Measurements from ENCODE around the gene SLC4A1.

SLC4A1 gene

DNA sequence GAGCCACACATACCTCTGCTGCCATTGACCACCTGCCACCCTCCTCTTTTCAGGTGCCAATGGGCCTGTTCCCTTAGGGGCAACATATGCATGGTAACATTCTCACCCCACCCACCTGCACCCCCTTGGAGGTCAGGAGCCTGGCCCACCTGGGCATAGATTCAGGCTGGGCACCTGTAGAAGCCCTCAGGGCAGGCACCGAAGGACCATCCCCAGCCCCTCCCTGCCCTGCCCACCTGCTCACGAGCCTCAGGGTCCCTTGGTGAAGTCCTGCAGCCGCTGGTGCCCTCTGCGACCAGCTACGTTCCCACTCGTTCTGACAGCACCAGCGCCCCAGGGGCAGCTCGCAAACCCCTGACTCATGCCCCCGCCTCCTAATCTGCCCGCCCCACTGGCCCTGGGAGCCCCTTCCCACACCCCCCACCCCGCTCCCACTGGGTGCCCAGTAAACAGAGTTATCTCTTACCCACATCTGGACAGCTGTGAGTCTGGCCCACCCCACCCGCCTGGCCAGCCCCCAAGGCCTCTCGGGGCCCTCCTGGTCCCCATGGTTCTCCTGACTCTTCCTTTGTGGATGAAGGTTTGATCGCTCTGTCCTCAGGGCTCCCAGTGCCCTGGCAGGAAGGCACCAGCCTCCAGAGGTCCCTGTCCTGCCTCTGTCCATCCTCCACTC, at the start of gene SLC4A1:
SLC4A1 (minus strand) TSS at position 318 of the 673 bp plus-strand sequence. CDS start 5,269 bp downstream, outside the sequence.
- no peak for DNase-seq

DNA sequence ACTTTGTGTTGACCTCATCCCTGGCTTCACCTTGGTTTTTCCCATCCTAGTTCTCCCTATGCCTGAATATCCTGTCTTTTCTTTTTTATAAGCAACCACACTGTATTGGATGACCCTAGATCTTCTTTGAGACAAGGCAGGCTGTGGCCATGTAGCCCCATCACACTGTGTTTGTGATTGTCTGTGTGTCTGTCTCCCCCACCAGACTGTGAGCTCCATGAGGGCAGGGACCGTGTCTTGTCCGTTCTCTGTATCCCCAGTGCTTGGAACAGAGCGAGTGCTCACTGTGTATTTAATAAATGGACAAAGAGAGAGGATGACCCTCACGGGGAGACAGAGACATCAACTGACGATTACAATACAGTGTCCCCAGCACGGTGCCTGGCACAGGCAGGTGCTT, 49.6 kb upstream of the SLC4A1 start:
- DNase-seq, result no peak

DNA sequence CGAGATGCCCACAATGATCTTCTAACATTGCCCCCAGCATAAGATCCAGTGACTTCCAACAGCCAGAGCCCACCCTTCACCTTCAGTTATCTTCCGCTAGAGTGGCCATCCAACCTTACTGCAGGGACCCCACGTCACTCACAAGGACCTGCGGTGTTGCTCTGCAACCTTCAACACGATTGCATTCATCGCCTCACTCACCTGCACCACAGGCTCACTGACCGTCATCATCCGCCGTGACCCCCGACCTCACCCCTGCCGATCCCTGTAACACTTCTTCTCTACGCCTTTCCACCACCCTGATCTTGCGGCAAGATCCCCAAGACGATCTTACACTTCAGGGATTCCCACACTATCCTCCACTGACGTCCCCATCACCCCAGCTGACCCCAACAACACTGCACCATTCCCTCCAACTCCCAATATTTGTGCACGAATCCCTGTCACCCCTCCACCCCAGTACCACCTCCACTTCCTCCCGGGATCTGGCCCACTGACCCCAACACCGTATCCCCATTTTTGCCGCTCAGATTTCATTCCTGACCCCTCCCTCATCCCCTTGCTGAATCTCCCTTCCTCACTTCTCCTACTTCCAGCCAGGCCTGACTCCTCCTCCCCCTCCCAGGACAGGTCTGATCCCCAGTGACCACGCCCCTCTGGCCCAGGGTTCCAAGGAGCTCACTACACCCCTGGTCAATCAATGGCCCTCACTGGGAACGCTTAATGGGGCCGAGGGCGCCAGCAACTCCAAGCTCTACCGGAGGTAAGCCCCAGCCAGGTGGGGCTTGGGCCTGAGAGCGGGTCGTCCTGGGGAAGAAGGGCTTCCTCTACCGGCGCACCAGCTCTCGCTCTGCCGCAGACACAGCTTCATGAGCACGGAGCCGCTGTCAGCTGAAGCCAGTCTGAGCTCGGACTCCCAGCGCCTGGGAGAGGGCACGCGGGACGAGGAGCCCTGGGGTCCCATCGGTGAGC, 48.1 kb upstream of the SLC4A1 start:
- no peak for DNase-seq

DNA sequence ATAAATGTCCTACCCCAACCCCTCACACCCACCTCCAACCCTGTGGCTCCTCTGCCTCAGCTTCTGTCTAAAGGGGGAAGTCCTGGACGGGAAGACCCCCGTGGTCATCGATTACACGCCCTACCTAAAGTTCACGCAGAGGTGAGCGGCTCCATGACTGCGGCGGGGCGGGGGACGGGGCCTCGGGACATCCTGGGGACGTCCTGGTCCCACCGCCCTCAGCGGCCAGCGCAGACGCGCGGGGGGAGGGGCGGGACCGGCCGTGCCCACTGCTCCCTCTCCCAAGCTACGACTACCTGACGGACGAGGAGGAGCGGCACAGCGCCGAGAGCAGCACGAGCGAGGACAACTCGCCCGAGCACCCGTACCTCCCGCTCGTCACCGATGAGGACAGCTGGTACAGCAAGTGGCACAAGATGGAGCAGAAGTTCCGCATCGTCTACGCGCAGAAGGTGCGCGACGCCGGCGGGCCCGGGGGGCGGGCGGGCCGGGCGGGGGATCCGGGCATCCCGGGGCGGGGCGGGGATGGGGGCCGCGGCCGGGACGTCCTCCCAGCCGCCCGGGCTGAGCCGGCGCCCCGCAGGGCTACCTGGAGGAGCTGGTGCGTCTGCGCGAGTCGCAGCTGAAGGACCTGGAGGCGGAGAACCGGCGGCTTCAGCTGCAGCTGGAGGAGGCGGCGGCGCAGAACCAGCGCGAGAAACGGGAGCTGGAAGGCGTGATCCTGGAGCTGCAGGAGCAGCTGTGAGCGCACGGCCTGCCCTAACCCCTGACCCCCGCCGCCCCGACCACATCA, 47.1 kb upstream of the SLC4A1 start:
- DNase-seq, result peak; percentile 34

DNA sequence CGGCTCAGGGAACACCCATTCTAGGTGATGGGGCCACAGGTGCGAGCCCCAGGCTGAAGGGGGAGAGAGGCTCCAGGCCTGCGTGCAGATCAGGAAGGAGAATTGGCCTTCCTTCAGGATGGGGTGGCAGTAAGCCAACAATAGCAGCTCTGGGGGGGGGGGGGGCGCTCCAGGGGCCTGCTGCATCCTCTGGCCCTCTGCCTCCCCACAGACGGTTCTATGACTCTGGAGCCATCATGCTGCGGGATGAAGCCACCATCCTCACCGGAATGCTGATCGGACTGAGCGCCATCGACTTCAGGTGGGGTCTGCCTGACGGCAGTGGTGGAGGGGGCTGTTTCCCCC, 46.6 kb upstream of the SLC4A1 start:
- DNase-seq, result no peak

DNA sequence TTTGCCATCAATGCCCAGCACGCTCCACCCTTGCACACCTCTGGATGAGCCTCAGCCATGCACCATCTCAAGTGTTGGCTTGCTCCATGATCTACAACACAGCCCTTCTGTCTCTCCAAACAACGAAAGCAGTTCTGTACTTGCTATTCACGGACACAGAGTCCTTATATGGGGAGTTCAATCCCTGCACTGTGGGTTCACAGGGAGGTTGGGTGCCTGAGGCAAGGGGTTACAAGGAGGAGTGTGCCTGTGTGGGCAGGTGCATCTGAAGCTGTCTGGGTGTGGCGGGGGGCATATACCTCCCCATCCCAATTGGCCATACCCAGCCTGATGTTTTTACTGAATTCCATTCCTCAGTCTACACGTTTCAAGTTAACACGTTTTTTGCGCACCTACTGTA, 46.1 kb upstream of the SLC4A1 start:
- no peak for DNase-seq

DNA sequence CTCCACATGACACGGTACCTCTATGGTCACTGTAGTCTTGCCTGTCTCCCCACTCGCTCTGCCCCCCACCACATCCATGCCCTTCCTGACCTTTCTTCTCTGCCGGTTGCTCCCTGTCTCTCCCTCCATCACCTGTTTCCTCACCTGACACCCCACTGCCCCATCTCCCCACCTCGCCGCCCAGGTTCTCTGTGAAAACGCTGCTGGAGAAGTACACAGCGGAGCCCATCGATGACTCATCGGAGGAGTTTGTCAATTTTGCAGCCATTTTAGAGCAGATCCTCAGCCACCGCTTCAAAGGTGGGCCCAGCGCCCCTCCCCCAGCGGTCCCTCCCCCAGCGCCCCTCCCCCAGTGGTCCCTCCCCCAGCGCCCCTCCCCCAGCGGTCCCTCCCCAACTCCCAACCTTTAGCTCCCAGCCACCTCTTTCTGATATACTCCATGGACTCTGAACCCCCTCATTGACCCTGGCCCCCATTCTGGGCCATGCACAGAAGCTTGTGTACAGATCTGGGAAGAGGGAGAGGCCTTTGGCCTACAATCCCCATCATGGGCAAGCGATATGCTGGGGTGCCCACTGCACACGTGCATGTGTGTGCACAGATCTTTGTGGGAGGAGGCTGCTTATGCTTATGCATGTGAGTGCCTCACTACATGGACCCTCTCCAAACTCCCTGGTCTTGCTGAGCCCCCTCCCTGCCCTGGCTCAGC, 44.6 kb upstream of the SLC4A1 start:
- no peak for DNase-seq

DNA sequence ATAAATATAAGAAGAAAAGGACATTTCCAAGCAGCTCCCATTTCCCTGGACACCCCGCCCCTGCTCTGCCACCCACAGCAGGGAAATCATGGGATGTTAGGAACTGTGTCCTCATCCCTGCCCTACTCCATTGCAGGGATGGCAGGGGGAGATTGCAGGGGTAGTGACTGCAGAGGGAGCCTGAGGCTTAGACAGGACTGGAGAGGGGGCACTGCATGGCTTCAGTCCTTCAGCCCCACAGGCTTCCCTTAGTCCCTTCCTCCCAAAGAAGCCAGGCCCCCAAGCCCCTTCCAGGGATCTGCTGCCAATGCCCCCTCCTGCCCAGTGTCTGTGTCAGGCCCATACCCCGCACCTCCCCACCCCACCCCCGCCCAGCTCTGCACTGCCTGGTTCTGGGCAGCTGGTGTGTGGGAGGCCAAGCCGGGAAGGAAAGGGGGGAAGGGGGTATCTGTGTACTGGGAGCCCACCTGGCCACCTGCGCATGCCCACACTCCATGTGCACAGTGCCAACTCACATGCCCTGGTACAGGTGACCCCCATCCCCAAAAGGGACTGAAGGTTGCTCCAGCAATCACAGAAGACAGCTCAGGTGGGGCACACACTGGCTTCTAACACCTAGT, 43.7 kb upstream of the SLC4A1 start:
- DNase-seq, result no peak

DNA sequence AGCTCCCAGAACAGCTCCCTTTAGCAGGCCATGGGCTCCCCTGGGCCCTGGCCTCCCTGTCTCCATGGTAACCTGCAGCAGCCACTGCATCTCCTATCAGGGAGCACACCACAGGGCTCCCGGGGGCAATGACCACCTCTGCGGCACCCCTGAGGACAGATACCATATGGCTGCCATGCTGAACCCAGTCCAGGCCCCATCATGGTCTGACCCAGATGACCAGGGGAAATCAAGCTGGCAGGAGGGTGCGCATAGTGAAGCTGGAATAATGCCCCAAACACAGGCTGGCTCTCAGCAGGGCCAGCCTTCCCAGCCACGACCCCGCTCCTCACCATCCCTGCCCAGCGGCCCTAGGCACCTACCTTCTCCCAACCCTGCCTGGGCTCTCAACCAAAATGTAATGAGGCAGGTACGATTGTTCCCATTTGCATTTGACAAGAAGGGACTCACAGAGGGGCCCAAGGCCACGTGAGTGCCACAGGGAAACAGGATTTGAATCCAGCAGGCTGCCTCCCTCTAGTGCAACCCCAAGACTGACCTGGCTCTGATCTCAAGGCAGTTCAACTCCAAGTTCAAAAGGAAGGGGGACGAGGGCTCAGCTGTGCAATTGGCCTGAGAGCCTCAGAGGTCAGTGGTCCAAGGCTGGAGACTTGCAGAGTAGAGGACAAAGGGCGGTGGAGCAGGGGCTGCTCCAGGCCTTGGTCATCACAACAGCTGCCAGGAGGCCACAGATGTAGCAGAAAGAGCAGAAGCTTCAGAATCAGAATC, 42.9 kb upstream of the SLC4A1 start:
- no peak for DNase-seq

DNA sequence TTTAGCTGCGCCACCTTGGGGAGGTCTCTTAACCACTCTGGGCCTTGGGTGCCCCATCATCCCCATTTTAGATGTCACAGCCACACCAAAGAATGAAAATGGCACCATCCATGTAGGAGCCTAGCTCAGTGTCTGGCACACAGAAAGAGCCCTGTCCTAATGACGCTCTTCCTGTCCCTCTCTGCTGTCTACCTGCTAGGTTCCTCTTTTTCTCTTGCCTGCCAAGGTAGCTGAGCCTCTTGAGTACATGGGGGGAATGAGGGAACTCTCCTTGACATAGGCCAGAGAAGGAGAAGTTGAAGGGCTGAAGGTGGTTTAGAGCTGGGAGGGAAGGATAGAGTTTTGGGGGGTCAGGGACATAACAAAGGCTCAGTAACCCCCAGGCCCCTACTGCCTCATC, 42.3 kb upstream of the SLC4A1 start:
- DNase-seq, result no peak

DNA sequence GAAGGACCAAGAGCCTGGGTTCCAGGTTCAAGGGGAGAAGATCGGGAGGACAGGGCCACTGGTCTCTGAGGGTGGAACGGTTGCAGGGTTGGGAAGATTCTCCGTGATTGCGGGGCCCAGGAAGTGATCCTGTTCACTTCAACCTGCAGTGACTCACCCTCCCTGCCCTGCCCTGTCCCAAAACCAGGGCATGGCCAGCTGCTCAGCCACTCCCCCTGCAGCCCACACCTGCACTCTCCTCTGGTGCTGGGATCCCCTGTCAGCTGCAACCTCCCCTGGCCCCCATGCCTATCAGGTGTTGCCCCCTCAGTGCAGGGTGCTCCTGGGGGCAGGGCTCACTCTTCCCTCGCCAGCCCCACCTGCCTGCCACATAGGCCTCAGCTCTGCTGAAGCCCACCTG, 41.5 kb upstream of the SLC4A1 start:
- no peak for DNase-seq

DNA sequence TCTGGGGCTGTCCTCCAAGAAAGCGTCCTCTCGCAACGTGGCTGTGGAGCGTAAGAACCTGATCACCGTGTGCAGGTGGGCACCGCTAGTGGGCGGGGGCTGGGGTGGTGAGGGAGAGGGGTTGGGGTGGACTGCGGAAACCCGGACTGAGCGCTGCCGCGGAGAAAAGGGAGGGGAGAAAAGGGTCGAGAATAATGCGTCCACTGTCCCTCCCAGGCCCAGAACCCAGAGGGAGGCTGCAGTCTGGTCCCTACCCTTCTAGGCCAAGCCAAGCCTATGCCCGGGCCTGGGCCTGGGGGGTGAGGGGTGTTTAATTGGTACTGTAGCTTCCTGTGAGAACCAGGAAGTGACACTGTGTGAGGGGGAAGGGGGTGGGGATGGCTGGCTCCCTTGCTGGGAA, 40.9 kb upstream of the SLC4A1 start:
- DNase-seq, result no peak

DNA sequence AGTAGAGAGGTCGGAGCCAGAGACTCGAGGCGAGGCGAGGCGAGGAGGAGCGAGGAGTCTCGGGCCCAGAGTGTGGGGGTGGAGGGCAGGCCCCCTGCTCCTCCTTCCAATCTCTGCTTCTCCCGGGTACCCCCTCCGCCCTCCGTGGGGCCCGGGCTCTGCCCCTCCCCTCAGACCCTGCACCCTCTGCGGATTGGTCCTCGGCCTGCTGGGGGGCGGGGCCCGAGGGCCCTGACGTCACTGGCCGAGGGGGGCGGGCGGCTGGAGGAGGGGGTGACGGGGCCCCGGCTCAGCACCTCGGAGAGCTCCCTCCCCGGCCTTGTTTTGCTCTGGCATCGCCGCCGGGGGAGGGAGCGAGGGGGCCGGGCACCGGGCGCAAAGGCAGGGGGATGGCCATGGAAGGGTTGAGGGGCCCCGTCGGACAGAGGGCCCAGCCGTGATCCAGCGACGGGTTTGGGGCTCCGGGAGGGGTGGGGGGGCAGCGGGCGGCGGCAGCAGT, 40.4 kb upstream of the SLC4A1 start, which contains the start of gene RUNDC3A:
RUNDC3A (plus strand) TSS at position 282 of the 499 bp plus-strand sequence. CDS start 232 bp downstream, outside the sequence.
- DNase-seq, result peak; percentile 83

DNA sequence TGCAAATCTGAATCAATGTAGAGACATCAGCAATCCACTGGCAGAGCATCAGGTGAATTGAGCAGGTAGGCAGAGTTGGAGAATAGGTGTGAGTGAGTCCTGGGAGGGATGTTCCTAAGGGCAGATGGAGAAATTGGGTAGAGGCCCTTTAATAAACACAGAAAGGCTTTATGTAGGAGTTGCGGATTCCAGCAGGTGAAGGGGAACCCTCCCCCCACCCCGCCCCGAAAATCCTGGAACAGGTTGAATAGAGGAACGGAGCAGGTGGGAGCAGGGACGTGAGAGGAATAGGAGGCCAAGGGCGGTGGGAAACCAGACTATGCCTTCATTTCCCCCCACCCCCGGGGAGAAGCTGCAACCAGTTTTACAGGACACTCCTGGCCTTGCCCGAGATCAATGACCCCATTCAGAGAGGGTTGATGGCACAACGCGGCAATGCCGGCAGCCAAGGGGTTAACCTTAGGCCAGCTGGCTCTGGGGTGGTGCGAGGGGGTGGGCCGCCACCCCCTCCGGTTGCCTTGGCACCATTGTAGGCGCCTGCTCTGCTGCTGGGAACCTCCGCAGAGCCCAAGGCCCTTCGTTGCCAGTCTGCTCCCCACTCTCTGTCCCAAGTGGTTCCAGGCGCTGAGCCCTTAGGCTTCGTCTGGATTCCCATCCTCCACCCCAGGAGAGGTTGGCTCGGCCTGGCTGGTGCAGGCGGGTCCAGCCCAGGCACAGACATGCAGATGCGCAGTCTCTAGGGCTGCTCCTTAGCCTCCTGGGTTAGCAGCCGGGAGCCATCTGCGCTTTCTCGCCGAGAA, 39.7 kb upstream of the SLC4A1 start:
- DNase-seq, result peak; percentile 51

DNA sequence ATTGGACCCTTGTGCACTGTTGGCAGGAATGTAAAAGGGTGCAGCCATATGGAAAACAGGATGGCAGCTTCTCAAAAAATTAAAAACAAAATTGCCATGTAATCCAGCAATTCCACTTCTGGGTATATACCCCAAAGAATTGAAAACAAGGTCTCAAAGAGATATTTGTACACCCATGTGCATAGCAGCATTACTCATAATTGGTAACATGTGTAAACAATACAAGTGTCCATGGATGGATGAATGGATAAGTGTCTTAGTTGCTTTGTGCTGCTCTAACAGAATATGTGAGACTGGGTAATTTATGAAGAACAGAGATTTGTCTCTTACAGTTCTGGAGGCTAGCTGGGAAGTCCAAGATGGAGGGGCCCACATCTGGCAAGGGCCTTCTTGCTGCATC, 36.7 kb upstream of the SLC4A1 start:
- DNase-seq, result no peak

DNA sequence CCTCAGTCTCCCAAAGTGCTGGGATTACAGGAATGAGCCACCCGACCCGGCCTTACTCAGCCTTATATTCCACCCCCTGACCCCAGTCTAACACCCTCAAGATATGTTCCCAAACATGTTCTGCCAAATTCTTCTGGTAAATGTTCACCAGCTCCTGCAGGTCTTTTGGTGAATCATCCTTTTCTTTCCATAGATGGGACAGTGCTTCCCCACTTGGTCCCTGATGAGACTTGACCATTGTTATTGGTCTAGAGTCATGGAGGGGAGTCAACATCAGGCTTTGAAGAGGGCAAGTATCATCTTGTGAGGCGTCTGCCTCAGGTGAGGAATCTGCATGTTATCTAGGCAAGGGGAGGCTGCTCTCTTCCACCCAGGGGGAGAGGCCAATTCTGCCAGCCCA, 30.0 kb upstream of the SLC4A1 start:
- no peak for DNase-seq

DNA sequence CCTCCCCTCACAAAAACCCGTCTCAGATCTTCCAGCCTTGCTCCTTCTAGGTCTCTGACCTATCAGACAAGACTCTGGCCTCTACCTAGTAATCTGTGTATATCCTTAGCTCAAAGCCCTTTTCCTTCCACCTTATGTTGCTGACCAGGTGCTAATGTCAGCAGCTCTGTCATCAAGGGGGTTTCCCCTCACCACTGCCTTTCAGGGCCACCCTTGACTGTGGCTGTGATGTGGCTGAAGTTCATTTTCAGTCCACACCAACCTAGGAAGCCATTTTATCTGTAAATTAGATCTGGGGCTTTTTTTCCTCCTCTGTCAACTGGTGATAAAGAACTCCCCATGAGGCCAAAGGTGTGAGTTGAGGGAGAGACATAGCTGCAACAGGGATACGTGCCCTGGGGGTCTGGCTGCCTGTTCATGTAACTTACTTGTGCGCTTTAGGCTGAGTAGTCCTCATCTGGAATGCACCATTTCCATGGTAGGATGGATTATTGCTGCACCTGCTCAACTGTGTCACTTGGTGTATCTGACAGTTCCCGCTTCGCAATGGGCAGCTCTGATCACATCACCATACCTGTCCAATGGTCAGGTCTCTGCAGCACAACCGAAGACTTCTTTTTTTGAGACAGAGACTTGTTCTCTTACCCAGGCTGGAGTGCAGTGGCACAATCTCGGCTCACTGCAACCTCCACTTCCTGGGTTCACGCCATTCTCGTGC, 25.7 kb upstream of the SLC4A1 start:
- DNase-seq, result no peak

DNA sequence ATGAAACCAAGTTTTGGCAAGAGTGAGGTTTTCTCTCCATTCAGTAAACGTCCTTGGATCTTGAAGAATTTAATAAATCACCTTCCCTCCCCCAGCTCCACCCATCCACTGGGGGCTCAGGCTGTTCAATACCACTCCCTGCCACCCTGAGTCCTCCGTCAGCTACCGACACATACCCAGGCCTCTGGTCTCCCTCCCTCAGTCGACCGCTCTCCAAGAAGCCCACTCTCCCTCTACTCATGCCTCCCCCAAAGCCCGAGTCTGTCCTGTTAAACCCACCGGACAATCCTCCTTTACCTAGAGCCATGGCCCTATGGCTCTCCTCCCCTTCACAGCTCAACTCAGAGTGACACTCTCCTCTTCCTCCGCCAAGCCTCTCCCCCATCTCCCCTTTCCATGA, 19.7 kb upstream of the SLC4A1 start:
- no peak for DNase-seq

DNA sequence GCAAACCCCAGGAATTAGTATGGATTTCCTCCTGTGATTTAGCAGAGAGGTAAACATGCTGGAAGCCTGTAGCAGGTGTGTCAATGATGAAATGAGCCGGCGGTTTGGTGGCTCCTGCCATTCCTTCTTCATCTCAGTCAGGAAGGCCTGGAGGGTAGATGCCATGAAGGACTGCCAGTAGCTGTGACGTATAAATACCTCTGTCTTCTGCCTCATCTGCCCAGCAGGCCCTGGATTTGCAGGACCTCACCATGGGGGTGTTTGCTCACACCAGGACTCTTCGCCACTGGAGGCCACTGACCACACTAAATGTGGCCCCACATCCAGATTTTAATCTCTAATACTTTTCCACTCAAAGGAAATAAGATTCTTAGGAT, 16.1 kb upstream of the SLC4A1 start:
- DNase-seq, result no peak
